Measurements from ENCODE around the gene CERK.

GRCh38 chr22:46754110-46754799 lies 16.2 kb upstream of the CERK start:
- TF ChIP-seq POLR2AphosphoS5 (IDR thresholded peaks at IDR 0.05), result peak in 2 of 3 donors; percentile 60 to 67
- TF ChIP-seq CTCF (IDR thresholded peaks at IDR 0.05), result no peak

Data from suprapubic skin (tissue), 3 donors.